Skin of body (tissue), 2 donors: Measurements from ENCODE around the gene MT1E. TPM values are rescaled to one million over a fixed set of nuclear protein-coding genes. Genes with fewer than 3 reads are reported as not detected.
"Not testable (repeated sequence)": the region's sequence is repeated elsewhere in the genome, so short reads cannot be mapped to it uniquely, and the experiment has no call there.

Experiments
- DNase-seq: peaks from one replicate; lab custom pipeline; 2025; lab: John Stamatoyannopoulos, UW
- total RNA-seq: library from RNA; depleted of rRNA; stranded (reverse); fragments of >200 nt; gene quantifications from one replicate; pipeline ENCODE4 v1.2.3, GENCODE V29; 2014

The MT1E gene
- total RNA-seq: 13.8 TPM

DNA sequence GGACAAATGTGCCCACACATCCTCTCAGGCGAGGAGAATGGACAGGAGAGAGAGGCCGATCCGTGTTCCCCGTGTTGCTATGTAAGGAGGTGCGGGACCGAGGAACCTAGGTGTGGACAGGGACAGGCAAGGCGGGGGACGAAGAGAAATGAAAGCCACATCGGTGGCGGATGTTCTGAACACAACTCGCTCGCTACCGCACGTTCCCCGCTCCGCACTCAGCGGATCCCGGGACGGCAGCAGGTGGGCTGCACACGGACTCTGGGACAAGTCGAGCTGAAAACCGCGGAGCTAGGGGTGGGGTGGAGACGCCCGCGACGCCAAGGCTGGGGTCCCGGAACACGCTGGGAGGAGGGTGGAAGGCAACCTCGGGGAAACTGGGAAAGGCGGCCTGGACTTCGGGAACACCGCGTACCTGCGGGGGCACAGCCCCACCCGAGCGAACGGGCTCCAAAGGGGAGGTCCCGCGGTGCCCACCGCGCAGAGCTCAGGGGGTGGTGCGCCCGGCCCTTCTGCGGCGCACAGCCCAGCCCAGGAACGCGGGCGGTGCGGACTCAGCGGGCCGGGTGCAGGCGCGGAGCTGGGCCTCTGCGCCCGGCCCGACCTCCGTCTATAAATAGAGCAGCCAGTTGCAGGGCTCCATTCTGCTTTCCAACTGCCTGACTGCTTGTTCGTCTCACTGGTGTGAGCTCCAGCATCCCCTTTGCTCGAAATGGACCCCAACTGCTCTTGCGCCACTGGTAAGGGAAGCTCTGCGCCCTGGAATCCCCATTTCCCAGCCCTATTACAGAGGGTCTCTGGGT is at the start of gene MT1E:
MT1E (plus strand) TSS at position 642 of the 803 bp plus-strand sequence; CDS start at position 713, 71 bp downstream.
- DNase-seq: peak; percentile 63

DNA sequence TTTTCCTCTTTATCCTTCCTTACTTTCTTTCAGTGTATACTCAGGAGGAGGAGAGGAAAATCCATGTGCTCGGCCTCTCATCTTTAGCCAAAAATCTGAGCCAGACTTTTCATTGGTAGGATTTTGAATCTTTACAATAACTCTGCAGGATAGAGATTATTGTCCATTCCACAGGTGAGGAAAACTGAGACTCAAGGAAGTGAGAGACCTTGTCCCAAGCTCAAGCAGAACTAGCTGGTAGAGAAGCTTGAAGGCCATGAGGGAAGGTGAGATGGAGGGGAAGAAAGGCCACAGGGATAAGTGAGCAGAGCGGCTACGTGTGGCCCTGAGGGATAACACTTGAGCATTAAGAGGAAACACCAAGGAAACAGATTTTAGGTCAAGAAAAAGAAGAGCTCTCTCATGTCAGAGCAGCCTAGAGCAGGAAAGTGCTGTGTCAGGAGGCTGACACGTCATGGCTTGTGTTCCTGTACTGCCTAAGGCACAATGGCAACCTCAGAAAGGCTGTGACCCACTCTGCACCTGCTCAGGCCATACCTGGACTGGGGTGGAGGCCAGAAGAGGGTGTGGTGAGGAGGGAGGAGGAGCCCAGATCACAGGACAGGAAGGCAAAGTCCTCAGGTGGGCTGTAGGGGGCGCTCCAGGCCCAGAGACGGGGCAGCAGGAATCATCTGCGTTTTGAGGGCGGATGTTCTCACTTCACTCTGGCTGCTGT is 48.8 kb upstream of the MT1E start:
- no peak for DNase-seq

DNA sequence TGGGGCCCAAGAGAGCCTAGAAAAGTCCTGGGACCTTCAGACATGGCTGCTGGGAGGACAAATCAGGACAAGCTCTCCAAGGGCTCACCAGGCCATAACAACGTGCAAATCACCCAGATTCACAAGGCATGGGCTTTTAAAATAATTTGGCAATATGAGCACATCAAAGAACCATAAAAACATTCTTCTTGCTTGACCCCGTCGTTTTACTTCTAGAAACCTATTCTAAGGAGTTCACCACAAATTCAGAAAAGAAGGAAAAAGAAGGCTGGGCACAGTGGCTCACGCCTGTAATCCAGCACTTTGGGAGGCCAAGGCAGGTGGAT is 48.3 kb upstream of the MT1E start:
- no peak for DNase-seq

DNA sequence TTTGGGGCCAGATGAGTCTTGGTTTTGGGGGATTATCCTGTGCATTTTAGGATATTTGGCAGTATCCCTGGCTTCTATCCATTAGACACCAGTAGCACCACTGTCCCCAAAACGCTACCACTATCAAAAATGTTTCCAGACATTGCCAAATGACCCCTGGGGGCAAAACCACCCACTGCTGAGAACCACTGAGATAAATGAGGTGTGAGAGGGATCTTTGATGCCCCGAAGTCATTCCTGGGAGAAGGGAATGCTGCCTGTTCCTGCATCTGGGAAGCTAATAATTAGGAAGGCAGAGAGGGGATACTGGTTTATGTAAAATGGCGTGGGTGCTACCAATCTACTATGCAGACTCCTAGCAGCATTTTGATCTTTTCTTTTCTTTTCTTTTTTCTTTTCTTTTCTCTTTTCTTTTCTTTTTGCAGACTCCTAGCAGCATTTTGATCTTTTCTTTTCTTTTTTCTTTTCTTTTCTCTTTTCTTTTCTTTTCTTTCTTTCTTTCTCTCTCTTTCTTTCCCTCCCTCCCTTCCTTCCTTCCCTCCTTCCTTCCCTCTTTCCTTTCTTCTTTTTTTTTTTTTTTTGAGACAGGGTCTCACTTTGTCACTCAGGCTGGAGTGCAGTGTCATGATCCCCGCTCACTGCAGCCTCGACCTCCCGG is 45.1 kb upstream of the MT1E start:
- DNase-seq: no peak

DNA sequence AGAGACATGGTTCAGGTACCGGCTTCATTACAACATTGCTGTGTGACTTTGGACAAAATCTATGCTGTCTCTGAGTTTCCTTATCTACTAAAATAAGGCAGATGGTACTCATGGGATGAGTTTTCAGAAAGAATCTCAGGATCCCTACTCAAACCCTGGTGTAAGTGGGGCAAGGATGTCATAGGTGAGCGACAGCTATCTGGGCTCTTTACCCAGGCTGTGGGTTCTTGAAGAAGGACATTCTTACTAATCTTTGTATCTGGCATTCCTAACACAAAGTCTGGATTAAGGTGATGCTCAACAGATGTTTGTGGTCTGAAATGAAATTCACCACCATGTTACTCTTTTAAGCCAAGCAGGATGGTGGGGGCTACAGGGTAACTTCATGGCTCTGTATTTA is 42.7 kb upstream of the MT1E start:
- DNase-seq: not testable (repeated sequence)

DNA sequence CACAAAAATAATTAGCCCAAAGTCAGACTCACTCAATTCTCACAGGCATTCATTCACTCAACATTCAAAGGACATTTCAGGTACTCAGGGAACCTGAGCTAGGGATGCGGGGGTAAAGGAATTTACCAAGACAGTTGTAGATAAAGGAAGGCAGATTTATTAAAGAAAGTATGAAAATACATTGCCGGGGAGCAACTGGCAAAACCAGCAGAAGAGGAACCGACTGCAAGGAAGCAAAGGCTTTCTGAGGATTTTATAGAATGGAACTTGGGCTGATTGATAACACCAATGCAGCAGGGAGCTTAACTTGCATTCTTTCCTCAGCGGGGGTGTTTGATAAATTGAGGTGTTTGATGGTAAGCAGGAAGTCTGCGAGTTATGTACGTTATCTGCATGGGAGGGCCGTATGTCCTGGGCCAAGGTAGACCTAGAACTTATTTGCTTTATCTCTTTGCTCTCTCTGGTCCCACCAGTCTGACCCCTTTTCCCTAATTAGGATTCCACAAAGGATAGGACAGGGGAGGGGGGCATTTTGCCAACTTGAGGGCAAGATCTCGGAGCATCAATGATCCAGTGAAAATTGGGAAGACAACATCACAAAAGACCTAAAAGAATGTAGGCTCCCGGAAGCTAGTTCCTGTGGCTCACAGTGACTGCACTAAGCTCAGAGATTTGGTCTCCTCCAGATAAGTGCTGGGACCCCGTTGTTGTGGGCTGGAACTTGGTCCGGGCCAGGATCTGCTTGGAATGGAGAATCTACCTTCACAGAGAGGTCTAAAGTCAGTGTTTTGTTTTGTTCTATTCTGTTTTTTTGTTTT is 42.0 kb upstream of the MT1E start:
- DNase-seq: no peak

DNA sequence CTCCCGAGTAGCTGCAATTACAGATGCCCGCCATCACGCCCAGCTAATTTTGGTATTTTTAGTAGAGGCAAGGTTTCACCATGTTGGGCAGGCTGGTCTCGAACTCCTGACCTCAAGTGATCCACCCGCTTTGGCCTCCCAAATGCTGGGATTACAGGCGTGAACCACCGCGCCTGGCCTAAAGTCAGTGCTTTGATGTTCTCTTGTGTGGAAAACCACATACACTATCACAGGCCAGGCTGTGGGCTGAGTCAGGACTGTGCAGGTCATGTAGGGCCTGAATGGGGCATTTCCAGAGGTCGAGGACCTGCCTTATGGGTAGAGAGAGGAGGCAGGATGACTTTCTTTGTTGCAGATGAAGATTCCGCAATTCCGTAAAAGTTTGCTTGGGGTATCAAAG is 41.3 kb upstream of the MT1E start:
- DNase-seq: no peak

DNA sequence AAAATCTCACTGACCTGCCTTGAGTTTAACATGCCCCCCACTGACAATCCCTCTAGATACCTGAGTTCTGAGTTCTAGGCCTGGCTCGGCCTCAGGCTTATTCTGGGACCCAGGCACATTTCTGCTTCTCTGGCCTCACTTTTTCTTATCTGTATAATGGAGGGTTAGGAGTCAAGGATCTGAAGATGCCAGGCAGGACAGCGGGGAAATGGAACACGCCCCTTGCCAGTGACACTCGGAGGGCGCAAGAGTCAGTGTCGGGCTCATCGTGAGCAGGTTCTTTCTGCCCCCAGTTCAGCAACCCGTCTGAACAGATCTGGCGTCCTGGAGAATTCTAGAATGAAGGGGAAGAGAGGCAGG is 36.8 kb upstream of the MT1E start:
- no peak for DNase-seq

DNA sequence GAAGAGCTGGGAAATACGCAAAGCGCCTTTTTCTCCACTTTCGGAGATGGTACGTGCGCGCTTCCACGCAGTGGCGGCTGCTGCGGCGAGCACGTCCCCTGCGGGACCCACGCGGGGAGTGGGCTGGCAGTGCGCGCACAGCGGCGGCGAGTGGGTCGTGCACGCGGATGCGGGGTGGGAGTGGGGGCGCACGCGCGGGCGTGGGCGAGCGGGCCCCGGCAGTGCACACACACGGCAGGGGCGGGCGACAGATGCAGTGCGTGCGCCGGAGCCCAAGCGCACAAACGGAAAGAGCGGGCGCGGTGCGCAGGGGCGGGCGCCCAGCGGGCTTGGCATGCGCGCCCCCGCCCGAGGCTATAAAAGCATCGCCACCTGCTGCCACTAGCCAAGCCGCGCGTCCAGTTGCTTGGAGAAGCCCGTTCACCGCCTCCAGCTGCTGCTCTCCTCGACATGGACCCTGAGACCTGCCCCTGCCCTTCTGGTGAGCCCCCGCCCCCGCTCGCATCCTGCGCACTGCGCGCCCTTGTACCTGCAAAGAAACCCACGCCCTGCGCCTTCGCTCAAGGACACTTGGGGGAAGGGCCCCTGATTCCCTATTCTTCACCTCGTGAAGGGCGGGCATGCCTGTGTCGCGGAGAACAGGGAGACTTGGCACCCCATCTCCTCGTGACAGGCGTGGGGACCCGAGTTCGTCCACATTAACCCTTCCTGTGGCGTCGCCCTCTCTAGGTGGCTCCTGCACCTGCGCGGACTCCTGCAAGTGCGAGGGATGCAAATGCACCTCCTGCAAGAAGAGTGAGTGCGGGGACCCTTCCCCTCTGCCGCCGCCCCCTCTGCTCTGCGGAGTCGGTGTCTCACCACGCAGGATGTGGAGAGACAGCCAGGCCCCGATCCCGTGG is 36.2 kb upstream of the MT1E start, which contains the start of gene MT3:
MT3 (plus strand) TSS at position 388 of the 899 bp plus-strand sequence; CDS start at position 451, 63 bp downstream.
- no peak for DNase-seq

DNA sequence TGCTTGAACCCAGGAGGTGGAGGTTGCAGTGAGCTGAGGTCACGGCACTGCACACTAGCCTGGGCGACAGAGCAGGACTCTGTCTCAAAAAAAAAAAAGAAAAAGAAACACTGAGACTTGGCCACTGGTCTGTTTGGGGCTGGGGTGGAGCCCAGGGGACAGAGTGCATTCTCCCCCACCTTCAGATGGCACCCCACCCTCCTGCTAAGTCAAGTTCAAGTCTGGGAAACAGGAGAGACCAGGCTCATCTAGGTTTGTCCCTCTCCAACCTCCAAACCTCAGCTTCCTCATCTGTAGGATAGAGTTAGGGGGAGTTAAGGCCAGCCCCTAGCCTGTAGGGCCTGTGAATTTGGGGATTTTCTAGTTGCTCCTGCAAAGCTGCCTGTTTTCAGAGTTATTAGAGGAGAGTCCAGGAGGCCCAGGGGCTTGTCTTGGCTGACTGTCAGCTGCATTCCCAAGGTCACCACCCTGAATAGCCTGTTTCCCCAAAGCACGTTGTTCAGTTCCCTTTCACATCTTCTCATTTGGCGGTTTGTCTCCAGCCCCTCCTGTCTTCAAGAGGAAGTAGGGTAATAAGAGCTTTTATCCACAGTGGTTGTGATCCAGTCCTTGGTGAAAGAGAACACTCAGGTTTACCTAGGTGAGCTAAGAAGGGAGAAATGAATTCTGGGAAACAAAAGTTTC is 34.1 kb upstream of the MT1E start:
- DNase-seq: no peak

DNA sequence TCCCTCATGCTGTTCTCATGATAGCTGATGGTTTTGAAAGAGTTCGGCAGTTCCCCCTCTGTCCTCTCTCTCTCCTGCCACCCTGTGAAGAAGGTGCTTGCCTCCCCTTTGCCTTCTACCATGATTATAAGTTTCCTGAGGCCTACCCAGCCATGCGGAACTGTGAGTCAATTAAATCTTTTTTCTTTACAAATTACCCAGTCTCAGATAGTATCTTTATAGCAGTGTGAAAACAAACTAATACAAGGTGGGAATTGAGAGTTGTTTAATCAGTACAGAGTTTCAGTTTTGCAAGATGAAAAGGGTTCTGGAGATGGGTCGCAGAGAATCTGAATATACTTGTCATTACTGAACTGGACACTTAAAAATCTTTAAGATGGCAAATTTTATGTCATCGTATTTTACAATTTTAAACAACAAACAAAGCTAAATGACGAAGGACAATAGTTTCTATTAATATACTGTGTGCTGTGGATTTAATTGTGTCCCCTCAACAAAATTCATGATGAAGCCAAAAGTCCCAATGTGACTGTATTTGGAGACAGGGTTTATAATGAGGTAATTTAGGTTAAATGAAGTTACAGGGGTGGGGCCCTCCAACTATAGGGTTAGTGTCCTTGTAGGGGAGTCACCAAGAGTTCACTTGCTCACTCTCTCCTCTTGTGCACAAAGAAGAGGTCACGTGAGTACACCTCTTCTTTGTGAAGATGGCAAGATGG is 31.8 kb upstream of the MT1E start:
- no peak for DNase-seq

DNA sequence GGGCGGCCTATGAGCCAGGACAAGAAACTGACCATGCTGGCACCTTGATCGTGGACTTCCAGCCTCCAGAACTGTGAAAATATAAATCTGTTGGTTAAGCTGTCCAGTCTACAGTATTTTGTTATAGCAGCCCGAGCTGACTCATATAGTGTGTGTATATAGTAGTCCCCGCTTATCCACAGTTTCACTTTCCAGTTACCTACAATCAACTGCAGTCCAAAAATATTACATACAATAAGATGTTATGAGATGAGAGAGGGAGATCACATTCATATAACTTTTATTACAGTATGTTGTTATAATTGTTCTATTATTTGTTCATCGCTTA is 31.3 kb upstream of the MT1E start:
- DNase-seq: no peak

DNA sequence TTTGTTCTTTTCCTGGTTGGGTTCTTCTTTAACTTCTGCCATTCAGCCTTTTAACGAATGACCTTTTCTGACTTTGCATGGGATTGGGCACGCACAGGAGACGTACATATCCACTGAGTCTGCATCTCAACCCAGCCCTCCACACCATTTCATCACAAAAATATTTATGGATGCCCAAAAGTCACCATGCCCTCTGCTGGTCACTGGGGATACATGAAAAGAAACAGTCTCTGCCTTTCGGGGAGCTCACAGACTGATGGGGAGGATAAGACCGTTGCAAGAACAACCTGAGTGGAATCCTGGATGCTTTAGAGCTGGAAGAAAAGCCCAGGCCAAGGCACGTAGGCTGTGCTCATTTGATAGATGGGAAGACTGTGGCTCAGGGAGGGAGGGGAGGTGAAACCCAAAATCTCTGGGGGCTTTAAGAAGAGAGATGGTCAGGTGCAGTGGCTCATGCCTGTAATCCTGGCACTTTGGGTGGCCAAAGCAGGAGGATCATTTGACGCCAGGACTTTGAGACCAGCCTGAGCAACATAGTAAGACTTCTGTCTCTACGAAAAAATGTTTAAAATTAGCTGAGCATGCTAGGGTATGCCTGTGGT is 25.1 kb upstream of the MT1E start:
- DNase-seq: no peak

DNA sequence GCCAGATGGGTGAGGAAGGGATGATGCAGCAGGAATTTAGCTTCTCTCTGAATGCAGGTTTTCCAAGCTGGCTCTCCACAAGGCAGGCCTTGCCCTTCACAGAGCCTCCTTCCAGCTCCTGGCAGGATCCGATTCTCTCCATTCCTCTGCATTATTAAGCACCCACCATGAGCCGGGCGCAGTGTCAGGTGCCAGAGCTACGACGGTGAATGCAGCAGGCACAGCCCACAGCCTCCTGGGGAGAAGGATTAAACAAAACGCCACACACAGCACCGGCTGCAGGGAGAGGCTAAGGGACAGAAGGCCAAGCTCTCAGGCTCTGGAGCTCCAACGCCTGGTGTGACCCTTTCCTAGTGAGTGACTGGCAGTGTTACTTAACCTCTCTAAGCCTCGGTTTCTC is 24.3 kb upstream of the MT1E start:
- no peak for DNase-seq

DNA sequence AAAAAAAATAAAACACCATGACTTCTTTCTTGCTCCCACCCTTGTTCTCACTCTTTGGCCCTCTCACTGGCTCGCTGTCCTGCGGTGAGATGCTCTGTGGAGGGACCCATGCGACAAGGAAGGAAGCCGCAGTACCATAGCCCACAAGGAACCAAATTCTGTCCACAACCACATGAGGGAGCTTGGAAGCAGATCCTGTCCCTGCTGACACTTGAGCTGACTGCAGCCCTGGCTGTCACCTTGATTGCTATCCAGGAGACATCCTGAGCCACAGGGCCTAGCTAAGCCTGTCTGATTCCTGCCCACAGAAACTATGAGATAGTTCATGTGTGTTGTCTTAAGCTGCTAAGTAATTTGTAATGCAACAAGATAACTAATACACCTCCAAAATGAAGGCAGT is 22.0 kb upstream of the MT1E start:
- peak; percentile 39 for DNase-seq

DNA sequence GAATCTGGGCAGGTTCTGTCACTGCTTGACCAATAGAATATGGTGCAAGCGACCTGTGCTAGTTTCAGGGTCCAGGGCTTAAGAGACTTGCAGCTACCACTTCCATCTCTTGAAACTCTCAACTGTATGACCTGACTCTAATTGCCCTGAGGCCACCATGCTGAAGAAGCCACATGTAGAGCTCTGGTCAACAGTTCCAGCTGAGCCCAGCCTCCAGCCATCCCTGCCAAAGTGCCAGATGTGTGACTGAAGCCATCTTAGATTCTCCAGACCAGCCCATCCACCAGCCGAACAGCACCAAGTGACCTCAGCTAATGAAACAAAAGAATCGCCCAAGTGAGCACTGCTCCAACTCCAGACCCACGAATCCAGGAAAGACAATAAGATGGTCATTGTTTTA is 20.6 kb upstream of the MT1E start:
- no peak for DNase-seq

DNA sequence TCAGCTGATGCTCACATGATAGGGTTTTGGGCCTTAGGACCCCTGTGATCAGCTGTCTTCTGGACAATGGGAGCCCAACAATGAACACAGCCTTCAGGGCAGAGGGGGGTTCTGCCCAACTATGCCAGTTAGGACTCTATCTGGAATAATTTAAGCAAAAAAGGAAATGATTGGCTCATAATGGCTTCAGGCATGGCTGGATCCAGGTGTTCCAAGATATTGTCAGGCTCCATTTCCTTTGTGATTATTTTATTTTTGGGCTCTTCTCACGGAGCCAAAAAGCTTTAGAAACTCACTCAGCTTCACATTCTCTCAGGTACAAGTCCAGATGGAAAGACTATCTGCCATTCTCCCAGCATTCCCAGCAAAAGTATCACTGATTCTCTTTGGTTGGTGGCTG is 20.1 kb upstream of the MT1E start:
- DNase-seq: no peak

DNA sequence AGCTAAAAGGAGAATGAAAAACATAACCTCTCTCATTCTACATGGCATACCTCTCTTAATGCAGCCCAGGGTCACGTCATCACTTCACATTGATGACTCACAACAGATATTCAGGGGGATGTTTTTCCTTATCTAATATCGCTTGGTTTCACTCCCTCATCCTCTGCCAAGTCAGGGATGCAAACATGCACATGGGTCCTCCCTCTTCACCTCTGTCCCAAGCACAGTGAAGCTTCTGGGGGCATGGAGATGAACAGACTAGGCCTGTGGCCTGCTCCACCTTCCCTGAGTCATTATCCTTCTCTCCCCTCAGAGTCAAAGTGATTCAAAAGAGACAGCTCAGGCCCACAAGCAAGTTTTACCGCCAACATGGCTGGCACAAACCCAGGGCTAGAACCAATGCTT is 19.5 kb upstream of the MT1E start:
- peak; percentile 51 for DNase-seq

DNA sequence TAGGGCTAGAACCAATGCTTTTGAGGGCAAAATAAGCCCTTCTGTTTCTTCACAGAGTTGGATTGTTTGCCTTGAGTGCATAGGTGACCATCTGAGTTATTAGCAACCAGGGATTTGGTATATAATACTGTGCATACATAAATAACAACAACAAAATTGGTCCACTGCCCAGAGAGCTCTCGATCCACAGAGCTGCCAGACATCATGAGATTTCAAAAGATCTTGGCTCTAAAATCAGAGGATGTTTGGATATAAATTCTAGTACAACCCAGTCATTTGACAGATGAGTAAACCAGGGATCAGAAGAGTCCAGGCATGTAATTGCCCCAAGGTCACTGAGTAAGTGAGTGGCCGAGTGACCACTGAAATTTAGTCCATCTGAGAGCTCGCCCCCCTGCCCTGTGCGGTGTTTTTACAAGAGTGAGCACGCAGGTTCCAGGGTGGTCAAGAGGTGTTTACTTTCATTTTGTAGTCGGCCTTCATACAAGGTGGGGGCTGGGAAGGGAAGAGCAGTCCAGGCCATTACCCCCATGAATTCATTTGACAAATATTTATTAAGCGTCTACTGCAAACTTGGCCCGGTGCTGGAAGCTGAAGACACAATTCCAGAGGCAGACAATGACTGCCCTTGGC is 19.0 kb upstream of the MT1E start:
- DNase-seq: peak; percentile 90
